OCI-LY7 (cell line): Measurements from ENCODE around the gene VAMP1.

Experiments
- CTCF ChIP-seq: fragments of 200-600 bp; sonication (generic); conservative IDR thresholded peaks from 2 replicates; pipeline ENCODE4 v1.5.1; 2014; ENCODE audit warnings: mild to moderate bottlenecking, antibody characterized with exemption, low read length, moderate library complexity, mixed read lengths
- EZH2phosphoT487 ChIP-seq: fragments of 200-600 bp; sonication (generic); IDR thresholded peaks from 2 replicates; pipeline ENCODE4 v1.6.1; 2018; ENCODE audit warnings: low read depth, borderline replicate concordance, mild to moderate bottlenecking, mixed run types, antibody characterized with exemption, low read length, moderate library complexity, mixed read lengths

- TF ChIP-seq CTCF (no peak), EZH2phosphoT487 (no peak)
These were observed 19.0 kb upstream of the VAMP1 start for GRCh38 chr12:6489449-6489848.
